ENCODE measurements around the gene EHD2.
A peak's percentile ranks its signal among the peaks of the same experiment; 100 is the strongest.
"Not testable (repeated sequence)": the region's sequence is repeated elsewhere in the genome, so short reads cannot be mapped to it uniquely, and the experiment has no call there.

The EHD2 gene

DNA sequence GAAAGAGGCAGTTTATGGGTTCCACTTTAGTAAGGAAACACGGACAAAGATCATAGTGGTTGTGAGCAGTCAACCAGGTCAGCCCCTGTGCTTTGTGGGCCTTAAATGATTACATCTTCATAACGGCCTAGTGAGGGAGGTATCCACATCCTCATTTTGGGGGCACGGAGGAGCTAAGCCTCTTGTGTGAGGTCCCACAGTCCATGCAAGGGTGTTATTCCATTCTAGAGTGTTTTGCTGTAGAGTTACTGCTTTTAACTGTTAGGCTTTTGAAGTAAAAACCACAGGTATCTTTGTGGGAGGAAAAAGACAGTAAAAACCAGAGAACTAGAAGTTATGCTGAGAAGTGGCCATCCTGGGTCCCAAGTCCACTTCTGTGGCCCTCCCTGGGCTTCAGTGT, 36.1 kb downstream of the EHD2 start:
- no peak for DNase-seq (ENCODE audit: low read depth)

DNA sequence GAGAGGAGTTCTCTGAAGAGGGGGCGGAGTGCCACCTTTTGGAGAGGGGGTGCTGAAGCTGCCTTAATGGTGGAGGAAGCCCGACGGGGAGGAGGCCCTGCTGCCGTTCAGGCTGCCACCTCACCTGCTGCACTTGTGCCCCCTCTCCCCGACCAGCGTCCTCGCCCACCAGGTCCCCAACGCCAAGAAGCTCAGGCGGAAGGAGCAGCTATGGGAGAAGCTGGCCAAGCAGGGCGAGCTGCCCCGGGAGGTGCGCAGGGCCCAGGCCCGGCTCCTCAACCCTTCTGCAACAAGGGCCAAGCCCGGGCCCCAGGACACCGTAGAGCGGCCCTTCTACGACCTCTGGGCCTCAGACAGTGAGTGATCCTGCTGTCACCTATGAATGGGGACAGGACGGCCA, 37.5 kb downstream of the EHD2 start:
- no peak for DNase-seq (ENCODE audit: low read depth)

DNA sequence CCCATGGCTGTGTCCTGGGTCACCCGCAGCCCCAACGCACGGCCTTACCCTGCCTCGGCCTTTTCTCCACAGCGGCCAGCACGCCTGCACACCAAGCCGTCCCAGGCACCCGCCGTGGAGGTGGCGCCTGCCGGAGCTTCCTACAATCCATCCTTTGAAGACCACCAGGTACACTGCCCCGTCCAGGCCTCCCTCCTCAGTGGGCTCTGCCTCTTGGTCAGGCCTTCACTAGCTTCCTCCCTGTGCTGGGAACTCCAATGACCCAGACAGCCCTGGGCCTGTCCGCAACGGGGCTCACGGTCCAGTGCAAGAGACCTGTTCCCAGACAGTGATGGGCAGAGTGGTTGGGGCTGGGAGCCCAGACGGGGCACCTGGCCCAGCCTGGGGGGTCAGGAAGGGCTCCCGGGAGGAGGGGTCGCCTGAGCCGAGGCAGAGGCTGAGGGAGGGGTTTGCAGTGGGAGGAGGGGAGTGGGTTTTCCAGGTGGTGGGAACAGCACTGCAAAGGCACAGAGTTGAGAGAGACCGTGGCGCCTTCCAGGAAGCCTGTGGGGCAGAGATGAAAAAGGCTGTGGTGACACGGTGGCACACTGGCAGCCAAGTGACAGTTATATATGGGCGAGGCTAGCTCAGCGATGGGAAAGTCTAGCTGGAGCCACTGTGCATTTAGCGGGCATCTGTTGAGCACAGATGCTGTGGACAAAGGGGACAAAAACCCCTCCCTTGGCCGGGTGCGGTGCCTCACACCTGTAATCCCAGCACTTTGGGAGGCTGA, 39.4 kb downstream of the EHD2 start:
- DNase-seq (ENCODE audit: low read depth), result no peak

DNA sequence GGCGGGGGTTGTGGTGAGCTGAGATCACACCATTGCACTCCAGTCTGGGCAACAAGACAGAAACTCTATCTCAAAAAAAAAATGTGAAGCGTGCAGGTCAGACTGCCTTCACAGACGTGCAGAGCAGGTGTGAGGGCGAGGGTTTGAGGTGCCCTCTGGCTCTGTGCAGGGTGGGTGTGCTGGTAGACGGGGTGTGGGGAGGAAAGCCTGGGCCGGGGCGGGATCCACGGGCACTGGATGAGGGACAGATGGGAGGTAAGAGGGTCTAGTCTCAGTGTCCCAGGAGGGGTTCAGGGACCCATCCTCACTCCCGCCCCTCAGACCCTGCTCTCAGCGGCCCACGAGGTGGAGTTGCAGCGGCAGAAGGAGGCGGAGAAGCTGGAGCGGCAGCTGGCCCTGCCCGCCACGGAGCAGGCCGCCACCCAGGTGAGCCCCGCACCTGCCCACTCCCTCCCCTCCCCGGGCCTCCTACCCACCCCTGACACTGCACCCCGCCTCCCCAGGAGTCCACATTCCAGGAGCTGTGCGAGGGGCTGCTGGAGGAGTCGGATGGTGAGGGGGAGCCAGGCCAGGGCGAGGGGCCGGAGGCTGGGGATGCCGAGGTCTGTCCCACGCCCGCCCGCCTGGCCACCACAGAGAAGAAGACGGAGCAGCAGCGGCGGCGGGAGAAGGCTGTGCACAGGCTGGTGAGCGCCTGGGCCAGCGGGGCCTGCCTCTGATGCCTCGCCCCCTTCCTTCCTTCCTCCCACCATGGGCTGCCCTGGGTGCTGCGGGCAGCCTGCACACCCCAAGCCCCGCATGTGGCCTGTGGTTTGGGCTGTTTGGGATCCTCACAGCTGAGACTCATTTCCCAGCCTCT, 41.2 kb downstream of the EHD2 start:
- no peak for DNase-seq (ENCODE audit: low read depth)

DNA sequence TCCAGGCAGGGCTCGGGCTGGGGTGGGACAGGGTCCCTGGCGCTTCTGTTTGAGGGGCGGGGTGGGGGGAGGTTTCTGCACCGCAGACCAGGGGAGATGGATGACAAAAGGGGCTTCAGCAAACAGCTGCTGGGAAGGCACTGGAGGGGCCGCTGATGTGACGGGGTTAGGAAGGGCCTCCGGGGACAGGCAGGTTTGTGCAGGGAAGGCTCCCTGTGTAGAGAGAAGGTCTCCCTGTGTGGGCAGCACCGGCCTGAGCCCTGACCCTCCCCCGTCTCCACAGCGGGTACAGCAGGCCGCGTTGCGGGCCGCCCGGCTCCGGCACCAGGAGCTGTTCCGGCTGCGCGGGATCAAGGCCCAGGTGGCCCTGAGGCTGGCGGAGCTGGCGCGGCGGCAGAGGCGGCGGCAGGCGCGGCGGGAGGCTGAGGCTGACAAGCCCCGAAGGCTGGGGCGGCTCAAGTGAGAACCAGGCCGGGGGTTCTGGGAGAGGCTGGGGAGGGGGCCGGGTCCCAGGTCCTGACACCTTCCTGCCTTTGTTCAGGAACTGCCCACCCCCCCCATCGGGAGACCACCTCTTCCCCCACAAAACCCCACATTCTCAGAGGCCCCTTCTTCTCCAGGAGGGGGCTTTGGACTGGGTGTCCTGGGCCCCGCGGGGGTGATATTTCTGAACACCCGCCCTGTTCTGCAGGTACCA, 42.0 kb downstream of the EHD2 start:
- DNase-seq (ENCODE audit: low read depth), result no peak

DNA sequence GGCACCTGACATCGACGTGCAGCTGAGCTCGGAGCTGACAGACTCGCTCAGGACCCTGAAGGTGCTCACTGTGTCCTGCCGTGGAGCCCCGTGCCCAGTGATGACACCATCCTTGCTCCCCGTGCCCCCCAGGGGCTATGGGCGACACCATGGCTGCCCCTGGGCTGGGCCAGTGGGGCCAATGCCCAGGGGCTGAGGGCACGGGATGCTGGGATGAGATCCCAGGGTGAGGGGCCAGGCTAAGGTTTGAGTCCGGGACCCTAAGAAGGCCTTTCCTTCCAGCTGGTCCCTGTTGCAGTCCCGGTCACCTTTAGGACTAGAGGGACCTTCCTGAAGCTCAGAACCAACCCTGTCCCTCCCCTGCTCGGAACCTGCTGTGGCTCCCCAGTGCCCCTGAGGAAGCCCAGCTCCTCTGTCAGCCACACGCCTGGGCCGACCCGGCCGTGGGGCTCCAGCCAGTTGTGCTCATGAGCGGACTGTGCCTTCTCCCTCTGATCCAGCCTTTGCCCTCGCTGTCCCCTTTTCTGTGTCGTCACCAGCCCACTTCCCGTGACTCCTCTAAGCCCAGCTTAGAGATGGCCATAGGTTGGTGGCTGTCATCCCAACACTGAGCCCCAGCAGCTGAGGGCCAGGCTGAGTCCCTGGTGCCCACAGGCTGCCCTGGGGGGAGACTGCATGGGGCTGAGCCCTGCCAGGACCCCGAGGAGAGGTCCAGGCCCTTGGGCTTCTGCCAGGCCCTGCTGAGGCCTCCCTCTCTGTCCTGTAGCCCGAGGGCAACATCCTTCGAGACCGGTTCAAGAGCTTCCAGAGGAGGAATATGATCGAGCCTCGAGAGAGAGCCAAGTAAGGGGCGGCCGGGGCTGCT, 42.8 kb downstream of the EHD2 start:
- no peak for DNase-seq (ENCODE audit: low read depth)

DNA sequence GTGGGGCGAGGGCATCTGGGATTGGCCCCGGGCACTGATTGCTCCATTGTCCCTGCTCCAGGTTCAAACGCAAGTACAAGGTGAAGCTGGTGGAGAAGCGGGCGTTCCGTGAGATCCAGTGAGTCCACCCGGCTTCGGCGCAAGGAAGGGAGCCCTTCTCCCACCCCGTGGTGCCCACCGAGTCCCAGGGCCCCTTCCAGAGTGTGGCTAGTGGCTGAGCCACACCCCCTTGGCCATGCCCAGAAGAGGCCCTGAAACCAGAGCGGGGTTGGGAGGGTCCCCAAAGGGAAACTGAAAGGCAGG, 43.4 kb downstream of the EHD2 start:
- no peak for DNase-seq (ENCODE audit: low read depth)

DNA sequence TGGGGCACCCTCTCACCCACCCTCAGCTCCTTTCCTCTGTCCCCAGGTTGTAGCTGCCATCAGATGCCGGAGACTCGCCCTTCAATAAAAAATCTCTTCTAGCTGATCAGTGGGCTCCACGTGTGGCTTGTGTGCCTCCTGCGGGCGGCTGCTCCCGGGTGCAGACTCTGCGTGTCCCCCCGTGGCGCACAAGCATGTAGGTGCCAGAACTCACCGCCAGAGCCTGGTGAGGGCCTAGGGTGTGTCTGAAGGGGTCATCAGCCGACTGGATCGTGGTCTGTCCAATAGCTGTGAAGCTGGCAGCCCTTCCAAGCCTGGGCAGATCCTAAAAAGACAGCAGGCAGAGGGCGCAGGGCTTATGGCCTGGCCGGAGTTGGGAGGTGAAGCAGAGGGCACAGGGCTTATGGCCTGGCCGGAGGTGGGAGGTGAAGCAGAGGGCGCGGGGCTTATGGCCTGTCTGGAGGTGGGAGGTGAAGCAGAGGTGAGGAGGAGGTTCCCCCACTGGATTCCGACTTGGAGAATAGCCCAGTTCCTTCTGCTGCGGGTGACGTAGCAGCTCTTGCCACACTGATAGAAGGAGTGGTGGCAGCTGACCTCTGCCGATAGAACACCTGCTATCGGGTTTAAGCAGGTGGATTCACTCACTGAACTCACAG, 43.9 kb downstream of the EHD2 start:
- DNase-seq (ENCODE audit: low read depth), result no peak

DNA sequence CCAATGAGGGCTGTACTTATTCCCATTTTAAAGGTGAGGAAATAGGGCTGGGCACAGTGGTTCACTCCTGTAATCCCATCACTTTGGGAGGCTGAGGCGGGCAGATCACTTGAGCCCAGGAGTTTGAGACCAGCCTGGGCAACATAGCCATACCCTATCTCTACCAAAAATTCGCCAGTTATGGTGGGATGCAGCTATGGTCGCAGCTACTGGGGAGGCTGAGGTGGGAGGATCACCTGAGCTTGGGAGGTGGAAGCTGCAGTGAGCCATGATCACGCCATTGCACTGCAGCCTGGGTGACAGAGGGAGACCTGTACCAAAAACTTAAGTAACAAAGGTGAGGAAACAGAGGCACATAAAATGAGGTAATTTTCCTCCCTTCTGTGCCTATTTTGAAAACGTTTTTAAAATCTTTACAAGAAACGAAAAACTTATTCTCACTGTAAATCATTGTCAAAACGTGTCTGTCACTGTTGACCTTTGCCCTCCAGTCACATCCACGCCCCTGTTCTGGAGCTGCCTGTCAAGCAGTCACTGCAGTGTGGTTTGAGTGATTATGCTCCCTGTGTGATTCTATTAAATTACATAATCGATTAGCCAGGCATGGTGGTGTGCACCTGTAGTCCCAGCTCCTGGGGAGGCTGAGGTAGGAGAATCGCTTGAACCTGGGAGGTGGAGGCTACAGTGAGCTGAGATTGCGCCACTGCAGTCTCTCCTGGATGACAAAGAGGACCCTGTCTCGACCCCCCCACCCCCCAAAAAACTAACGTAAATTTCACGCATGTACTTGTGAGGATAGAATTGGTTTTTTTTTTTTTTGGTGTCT, 44.6 kb downstream of the EHD2 start:
- no peak for DNase-seq (ENCODE audit: low read depth)

DNA sequence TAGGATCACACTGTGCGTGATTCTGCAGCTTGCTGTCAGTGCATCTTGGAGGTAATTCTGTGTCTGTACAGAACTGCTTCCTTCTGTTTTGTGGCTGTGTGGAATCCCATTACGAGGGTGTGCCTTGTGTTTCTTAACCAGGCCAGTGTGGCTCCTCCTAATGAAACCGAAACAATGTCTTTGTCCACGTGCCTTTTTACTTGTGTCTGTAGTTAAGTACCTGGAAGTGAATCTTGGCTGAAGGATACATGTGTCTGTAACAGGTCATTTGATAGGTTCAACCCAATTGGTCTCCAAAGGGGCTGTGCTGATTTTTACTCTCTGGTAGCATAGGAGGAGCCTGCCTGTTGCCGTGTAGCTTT, 45.2 kb downstream of the EHD2 start:
- no peak for DNase-seq (ENCODE audit: low read depth)

DNA sequence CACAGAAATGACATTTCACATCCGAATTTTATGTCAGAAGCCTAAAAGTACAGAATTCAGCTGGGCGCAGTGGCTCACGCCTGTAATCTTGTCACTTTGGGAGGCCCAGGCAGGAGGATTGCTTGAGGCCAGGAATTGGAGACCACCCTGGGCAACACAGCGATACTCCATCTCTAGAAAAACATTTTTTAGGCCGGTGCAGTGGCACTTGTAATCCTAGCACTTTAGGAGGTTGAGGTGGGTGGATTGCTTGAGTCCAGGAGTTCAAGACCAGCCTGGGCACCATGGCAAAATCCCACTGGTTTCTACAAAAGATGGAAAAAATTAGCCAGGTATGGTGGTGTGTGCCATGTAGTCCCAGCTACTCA, 47.4 kb downstream of the EHD2 start:
- DNase-seq (ENCODE audit: low read depth), result no peak

DNA sequence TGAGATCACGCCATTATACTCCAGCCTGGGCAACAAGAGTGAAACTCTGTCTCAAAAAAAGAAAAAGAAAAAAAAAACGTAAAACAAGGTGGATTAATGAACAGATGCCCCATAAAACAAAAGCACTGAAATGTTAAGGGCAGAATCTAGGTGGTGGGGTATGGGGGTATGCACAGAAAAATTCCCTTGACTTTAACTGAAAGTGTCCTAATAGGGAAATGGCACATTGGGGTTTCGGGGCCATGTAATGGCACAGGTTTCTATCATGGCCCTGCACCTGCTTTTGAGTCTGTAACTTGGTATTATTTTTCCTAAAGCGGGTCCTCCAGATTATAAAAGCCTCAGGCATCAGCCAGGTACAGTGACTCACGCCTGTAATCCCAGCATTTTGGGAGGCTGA, 48.3 kb downstream of the EHD2 start:
- no peak for DNase-seq (ENCODE audit: low read depth)

DNA sequence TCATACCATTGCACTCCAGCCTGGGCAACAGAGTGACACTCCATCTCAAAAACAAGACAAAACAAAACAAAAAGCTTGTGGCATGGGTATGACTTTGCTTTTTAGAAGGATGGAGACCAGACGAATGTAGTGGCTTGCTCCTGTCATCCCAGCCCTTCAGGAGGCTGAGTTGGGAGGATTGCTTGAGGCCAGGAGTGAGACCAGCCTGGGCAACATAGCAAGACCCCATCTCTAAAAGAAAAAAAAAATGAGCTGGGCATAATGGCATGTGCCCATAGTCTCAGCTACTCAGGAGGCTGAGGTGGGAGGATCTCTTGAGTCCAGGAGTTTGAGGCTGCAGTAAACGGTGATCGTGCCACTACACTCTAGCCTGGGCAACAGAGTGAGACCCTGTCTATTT, 48.9 kb downstream of the EHD2 start:
- DNase-seq (ENCODE audit: low read depth), result no peak

DNA sequence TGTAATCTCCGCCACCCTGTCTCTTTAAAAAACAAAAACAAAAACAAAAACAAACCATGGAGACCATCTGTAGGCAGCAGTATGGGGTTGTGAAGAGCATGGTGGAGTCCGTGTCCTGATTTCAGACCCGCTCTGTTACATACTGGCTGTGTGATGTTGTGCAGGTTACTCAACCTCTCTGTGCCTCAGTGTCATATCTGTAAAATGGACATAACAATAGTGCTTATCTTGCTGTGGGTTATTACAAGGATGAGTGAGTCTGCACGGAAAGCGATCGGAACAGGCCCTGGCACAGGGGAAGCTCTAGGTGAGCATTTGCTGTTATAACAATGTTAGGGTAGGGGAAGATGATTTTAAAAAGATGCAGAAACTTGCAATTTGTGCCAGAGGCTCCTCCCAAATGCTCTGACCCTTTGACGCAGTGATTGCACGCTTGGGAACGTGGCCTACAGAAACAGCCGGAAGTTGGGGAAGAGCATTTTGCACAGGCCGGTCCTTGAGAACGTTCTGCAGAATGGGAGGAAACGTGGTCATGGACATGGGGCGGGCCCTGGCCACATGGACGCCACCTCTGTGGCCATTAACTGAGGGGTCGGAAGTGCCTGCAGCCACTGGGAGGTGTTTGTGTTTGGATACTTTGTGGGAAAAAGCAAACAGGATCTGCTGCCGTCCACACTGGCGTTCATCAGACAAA, 49.5 kb downstream of the EHD2 start:
- DNase-seq (ENCODE audit: low read depth), result no peak

DNA sequence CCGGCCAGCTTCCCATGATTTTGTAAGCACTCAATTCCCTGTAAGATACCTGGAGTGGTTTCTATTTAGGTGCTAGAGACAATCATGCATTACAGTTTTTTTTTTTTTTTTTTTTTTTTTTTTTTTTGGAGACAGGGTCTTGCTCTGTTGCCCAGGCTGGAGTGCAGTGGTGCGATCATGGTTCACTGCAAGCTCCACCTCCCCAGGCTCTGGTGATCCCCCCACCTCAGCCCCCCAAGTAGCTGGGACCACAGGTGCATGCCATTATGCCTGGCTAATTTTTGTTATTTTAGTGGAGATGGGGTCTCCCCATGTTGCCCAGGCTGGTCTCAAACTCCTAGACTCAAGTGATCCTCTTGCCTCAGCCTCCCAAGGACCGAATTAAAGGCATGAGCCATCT, 51.5 kb downstream of the EHD2 start:
- not testable (repeated sequence) for DNase-seq (ENCODE audit: low read depth)

DNA sequence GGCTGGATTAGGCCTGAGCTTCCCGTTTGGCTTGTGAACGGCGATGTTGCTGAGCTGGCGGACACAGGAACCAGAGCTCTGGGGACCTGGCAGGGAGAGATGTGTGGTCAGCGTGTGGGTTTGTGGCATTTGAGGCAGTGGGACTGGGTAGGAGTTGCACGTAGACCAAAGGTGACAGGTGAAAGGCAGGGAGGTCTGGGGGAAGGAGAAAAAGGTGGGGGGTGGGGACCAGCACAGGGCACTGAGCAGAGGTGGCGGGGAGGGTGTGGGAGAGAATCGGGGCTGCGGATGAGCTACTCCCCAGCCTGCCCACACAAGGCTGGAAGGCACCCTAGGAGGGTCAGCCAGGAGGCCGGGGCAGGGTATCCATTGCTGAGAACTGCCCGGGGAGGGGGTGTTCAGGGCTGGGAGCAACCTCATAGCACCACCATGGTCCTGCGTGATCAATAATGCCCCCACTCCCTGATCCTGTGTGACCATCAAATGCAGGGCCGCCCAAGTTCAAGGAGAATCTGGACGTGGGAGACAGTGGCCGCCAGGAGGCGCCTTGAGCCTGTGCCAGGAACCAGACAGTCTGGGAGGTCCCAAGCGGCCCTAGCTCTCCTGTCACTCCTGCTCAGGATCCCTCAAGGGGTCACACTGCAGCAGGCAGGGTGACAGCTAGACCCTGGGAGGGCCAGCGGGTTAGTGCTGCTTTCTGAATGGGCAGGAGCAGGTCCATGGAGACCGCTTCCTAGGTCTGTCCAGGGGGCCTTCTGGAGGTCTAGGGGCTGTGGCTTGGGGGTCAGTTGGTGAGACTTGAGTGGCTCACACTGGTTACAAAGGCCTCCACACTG, 52.5 kb downstream of the EHD2 start:
- peak; percentile 34 for DNase-seq (ENCODE audit: low read depth)

DNA sequence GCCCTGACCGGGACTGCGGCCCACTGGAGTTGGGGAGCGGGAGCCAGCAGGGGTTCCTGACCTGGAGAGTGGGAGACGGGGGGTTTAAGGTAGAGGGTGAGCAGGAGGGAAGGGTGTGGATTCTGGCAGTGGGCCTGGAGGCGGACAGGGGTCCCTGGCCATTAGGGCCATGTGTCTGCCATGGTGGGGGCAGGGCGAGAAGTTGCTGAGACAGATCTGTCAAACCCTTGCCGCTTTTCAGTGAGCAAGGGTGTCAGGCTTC, 53.1 kb downstream of the EHD2 start:
- no peak for DNase-seq (ENCODE audit: low read depth)

DNA sequence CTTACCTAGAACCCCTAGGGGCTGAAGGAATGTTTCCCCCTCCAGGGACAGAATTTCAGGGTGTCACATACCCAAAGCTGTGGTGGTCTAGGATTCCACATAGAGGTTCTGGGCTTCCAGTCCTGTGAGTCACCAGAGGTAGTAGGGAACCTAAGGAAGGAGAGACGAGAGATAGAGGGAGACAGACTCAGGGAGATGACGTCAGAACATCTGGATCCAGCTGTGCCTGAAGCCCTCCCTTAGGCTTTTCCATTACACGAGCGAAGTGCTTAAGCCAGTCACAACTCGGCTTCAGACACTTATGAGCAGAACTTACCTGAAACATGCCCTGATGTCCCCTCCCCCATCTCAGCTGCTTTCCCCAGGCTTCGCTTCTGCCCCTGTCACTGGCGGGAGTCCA, 53.4 kb downstream of the EHD2 start:
- DNase-seq (ENCODE audit: low read depth), result no peak

DNA sequence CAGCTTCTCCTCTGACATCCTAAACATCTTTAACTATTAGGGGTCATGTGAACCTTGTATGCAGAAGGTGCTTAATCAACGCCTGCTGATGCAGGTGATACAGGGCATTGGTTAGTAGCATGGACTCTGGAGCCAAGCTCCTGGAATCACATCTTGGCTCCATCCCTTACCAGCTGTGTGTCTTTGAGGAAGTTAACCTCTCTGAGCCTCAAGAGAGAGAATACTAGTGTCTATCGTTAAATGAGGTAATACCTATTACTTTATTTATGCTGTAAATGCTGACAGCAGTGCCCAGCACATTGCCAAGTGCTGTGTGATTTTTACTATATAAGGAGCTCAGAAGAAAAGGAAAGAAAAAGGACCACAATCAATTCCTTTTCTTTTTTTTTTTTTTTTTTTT, 54.1 kb downstream of the EHD2 start:
- DNase-seq (ENCODE audit: low read depth), result no peak

DNA sequence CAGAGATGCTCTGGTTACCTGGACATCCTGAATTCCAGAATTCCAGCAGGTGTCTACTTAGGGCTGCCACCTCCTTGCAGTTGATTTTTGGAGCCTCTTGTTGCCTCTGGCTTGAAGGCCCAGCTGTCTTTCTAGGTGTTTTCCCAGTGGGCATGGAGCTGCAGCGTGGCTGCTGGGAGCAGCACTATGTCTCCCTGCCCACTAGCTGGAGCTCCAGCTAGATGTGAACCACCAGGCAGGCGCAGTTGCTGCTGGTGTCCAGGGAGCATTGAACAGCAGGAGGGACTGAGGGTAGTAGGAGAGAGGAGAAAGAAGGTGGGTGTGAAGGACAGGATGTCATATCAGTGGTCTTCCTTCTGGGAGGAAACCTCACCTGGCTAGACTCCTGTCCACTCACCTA, 55.4 kb downstream of the EHD2 start:
- DNase-seq (ENCODE audit: low read depth), result no peak
